Progenitor cell of endocrine pancreas (in vitro differentiated cells): ENCODE results near the gene FIBIN. TPM values are rescaled to one million over a fixed set of nuclear protein-coding genes. Genes with fewer than 3 reads are reported as not detected.

Experiments
- DNase-seq: peaks from one replicate; pipeline ENCODE4 v3.0.0; 2021; ENCODE audit warnings: low spot score; ENCODE audit not compliant: unreplicated experiment
- H3K27ac Mint-ChIP-seq: 2 replicates; pipeline ENCODE4 v1.8.0; 2021; ENCODE audit warnings: mild to moderate bottlenecking, moderate library complexity, mixed read lengths
- H3K27me3 Mint-ChIP-seq: 2 replicates; pipeline ENCODE4 v1.8.0; 2021; ENCODE audit warnings: mixed read lengths
- H3K36me3 Mint-ChIP-seq: 2 replicates; pipeline ENCODE4 v1.8.0; 2022; ENCODE audit warnings: mixed read lengths; ENCODE audit not compliant: insufficient read depth
- H3K4me1 Mint-ChIP-seq: 2 replicates; pipeline ENCODE4 v1.8.0; 2021; ENCODE audit warnings: low read depth, mixed read lengths
- H3K4me3 Mint-ChIP-seq: 2 replicates; pipeline ENCODE4 v1.8.0; 2021; ENCODE audit warnings: low read depth, mild to moderate bottlenecking, moderate library complexity, mixed read lengths
- H3K9me3 Mint-ChIP-seq: 2 replicates; pipeline ENCODE4 v1.8.0; 2021; ENCODE audit warnings: low read depth, mixed read lengths
- long read RNA-seq: library from polyadenylated mRNA; unstranded; transcript quantifications from one replicate; pipeline ENCODE4 v2.0.0, GENCODE V29; 2020
- total RNA-seq: library from RNA; stranded (reverse); gene quantifications from 2 replicates; pipeline ENCODE4 v1.2.1, GENCODE V29; 2021
- TF ChIP-seq, protein P1 (sequence below): fragments of 200-600 bp; sonication (generic); IDR thresholded peaks from one replicate; pipeline ENCODE4 v1.5.0; 2021; ENCODE audit warnings: antibody characterized with exemption, mild to moderate bottlenecking; ENCODE audit not compliant: unreplicated experiment

Gene FIBIN
- total RNA-seq = 0.24 and 0.31 TPM in 2 replicates
- long read RNA-seq, partial matches to known transcripts = 0 of 1 reads
- long read RNA-seq, other reads (novel, unspliced or antisense) = 0 of 1 reads

DNA sequence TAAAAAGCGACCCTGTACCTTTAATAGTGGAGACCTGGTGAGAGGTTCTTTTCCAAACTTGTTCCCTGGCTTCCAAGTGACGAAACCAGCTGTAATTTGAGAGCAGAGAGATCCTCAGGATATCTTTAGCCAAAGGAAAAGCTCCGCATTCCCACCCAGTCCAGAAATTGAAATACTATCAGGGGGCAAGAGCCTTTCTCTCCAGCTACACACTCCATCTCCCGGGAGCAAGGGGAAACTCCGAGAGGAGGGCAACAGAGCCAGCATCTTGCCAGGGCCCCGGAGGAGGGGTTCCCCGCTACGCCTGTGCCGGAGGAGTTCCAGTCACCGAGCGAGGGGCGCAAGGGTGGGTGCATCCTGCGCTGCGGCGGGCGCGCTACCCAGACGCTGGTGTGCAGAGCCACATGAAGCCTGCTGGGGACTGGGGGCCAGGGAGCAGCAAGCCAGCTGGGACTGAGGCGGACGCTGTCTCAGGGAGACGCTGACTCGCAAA lies at the start of gene FIBIN:
Gene FIBIN (plus strand): TSS at position 148 of the 493 bp plus-strand sequence. CDS start 415 bp downstream, outside the sequence.
- no peak within 1 kb of the TSS for H3K27ac Mint-ChIP-seq

GRCh38 chr11:26944866-26945664 lies 48.8 kb upstream of the FIBIN start:
- Mint-ChIP-seq H3K27ac (no peak overlapping the region), H3K27me3 (peaks cover 2% of the 10 kb centered on the region), H3K36me3 (no peaks in the 10 kb centered on the region), H3K4me1 (no peaks in the 10 kb centered on the region), H3K4me3 (no peak overlapping the region), H3K9me3 (no peaks in the 10 kb centered on the region)
- no peak for DNase-seq
- TF ChIP-seq, protein P1, sequence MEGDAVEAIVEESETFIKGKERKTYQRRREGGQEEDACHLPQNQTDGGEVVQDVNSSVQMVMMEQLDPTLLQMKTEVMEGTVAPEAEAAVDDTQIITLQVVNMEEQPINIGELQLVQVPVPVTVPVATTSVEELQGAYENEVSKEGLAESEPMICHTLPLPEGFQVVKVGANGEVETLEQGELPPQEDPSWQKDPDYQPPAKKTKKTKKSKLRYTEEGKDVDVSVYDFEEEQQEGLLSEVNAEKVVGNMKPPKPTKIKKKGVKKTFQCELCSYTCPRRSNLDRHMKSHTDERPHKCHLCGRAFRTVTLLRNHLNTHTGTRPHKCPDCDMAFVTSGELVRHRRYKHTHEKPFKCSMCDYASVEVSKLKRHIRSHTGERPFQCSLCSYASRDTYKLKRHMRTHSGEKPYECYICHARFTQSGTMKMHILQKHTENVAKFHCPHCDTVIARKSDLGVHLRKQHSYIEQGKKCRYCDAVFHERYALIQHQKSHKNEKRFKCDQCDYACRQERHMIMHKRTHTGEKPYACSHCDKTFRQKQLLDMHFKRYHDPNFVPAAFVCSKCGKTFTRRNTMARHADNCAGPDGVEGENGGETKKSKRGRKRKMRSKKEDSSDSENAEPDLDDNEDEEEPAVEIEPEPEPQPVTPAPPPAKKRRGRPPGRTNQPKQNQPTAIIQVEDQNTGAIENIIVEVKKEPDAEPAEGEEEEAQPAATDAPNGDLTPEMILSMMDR = no peak

More for the DNA sequence above, at the start of gene FIBIN:
- no peaks in the 10 kb centered on the region for H3K36me3 Mint-ChIP-seq
- H3K9me3 Mint-ChIP-seq = no peaks in the 10 kb centered on the region
- H3K4me3 Mint-ChIP-seq = peak within 1 kb of the TSS; percentile 59
- TF ChIP-seq, protein P1 = no peak
- peaks cover 16% of the 10 kb centered on the region for H3K27me3 Mint-ChIP-seq
- no peak for DNase-seq
- peaks cover 2% of the 10 kb centered on the region for H3K4me1 Mint-ChIP-seq

DNA sequence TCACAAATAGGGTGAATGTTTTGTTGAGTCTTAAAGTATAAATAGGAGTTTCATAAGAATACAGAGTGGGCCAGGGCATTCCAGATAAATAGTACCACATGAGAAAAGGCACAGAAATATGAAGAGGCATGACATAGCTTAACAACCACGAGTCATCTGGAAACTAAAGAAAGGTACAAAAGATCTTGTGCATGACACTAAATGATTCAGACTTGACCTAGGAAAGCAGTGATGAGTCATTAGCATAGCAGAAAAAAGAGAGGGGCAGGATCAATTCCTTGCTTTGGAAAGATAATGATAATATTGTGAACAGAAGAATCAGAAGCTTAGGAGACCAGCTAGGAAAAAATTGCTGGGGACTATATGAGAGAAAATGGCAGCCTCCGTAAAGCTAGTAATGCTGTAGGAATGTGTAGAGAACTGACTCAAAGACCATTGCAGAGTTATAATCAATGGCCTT lies 47.6 kb upstream of the FIBIN start:
- TF ChIP-seq, protein P1 = no peak
- no peaks in the 10 kb centered on the region for H3K27me3 Mint-ChIP-seq
- DNase-seq = no peak
- H3K9me3 Mint-ChIP-seq = no peaks in the 10 kb centered on the region
- no peak overlapping the region for H3K4me3 Mint-ChIP-seq
- H3K27ac Mint-ChIP-seq = no peak overlapping the region
- no peaks in the 10 kb centered on the region for H3K4me1 Mint-ChIP-seq
- H3K36me3 Mint-ChIP-seq = no peaks in the 10 kb centered on the region

DNA sequence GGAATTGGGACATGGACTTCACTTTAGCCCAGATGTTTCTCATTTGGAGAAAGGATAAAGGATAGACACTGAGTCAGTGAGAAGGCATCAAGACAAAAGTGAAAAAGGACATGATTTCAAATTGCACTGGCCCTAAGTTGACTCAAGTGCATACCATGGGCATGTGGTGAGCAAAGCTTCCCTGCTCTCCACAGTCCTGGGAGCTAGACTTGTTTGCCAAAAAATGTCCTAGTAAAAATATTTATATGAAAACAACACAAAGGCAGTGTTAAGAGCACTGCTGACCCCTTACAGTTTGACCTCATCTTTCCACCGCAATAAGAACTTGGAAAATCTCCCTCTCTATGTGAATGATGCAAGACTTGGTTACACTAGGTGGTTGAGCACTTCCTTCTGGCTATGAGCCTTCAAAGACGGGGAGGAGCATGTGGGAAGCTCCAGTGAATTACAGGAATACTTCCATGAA lies 46.5 kb upstream of the FIBIN start:
- TF ChIP-seq, protein P1 = no peak
- no peak for DNase-seq
- H3K4me1 Mint-ChIP-seq = no peaks in the 10 kb centered on the region
- no peak overlapping the region for H3K4me3 Mint-ChIP-seq
- H3K27me3 Mint-ChIP-seq = no peaks in the 10 kb centered on the region
- H3K9me3 Mint-ChIP-seq = no peaks in the 10 kb centered on the region
- H3K36me3 Mint-ChIP-seq = no peaks in the 10 kb centered on the region
- H3K27ac Mint-ChIP-seq = no peak overlapping the region

DNA sequence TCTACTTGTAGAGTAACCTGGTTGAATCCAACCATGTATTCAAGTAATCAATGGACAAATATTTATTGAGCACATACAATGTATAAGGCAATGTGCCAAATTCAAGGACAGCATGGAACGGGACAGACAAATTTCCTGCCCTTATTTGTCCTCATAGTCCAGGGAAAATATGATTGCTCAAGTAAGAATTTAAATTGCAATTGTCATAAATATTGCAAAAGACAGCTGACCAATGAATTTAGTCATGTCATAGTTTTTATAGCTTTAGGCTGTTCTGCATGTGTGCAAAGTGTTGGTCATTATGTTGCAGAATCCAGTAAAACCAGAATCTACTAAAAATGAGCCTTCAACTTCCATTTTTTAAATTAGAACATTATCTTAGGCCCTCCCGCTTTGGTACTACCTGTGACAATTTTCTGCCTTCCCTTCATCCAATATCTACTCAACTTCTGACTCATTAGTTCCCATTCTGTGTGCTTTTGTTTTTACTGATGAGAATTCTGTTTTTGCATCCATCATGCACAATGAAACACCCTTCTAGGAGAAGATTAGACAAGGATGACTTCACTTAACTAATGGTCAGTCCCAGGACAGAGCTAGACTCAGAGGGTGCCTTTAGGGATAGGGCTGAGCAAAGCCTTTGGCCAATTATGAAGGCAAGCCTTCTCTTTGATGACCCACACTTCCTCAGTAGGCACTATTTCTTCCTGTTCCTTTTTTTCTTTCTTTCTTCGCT lies 45.8 kb upstream of the FIBIN start:
- no peak for DNase-seq
- H3K27me3 Mint-ChIP-seq = no peaks in the 10 kb centered on the region
- TF ChIP-seq, protein P1 = no peak
- H3K27ac Mint-ChIP-seq = no peak overlapping the region
- no peaks in the 10 kb centered on the region for H3K9me3 Mint-ChIP-seq
- no peaks in the 10 kb centered on the region for H3K36me3 Mint-ChIP-seq
- no peaks in the 10 kb centered on the region for H3K4me1 Mint-ChIP-seq
- H3K4me3 Mint-ChIP-seq = no peak overlapping the region
